Suppressor macrophage treated with lipopolysaccharide for 1 hour (primary cell): Measurements from ENCODE around the gene SCN7A.
"Not testable (repeated sequence)": the region's sequence is repeated elsewhere in the genome, so short reads cannot be mapped to it uniquely, and the experiment has no call there.

Experiments used
- DNase-seq, 3 donors: peaks; one replicate each; pipeline ENCODE4 v3.0.0-alpha.2; 2020 to 2022

The SCN7A gene

GRCh38 chr2:166494140-166494624 is at the start of gene SCN7A:
TSS of gene SCN7A (minus strand) at chr2:166494249. CDS start at chr2:166477696, 16,553 bp downstream.
- peak; percentile 23 to 51 (median 34) for DNase-seq

DNA sequence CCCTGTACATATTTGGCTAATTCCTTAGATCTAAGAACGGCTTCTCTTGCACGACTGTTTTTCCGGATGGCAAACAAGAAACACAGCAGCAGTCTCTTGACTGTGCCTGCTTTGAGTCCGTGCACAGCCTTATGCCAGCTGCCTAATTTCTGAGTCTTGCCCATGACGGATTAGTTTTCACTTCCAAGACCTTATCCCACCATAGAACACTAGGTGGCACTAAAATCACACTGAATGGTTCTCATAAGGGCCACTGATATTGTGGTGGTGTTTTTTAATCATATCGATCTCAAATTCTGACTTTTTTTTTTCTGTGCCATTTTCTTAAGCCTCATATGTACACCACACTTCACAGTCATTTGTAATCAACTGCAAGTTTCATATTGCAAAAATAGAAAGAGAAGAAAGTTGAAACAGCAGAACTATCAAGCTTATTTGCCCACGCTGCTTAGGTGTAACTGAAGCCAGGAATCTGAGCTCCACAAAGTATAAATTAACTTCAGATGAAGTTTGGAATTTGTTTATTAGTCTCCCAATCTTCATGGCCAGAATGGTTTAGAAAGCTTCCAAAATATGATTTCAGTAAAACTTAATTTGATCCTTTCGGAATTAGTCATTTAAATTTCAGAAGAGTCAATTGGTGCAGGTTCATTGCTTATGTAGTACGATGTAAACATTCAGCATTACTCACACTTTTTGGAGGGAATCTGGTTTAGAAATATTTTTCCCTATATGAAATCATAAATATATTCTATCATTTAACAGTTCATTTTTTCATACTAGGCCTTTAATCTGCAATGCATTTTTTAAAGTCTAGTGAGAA is 45.5 kb upstream of the SCN7A start:
- peak; percentile 64 to 78 (median 70) for DNase-seq

- no peak for DNase-seq
Measured at GRCh38 chr2:166536111-166536510, 42.1 kb upstream of the SCN7A start.

GRCh38 chr2:166521155-166521554 is 27.1 kb upstream of the SCN7A start:
- DNase-seq: no peak

DNA sequence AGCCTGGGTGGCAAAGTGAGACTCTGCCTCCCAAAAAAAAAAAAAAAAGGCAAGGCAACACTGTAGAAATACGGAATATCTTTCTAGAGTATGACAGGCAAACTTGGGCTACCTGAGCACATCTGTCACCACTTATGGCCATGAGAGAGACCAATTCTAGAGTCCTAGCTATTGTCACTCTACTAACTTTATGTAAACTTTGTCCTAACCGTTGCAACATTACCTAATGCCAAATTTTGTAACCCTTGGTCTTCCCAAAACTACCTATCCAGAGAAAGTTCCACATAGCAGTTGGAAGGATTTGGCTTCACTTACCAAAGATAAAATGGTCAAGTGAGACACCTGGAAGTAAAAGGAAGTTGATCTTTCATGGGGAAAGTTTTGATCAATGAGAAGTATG is 26.6 kb upstream of the SCN7A start:
- no peak for DNase-seq

GRCh38 chr2:166519391-166519962 is 25.4 kb upstream of the SCN7A start:
- no peak for DNase-seq

DNA sequence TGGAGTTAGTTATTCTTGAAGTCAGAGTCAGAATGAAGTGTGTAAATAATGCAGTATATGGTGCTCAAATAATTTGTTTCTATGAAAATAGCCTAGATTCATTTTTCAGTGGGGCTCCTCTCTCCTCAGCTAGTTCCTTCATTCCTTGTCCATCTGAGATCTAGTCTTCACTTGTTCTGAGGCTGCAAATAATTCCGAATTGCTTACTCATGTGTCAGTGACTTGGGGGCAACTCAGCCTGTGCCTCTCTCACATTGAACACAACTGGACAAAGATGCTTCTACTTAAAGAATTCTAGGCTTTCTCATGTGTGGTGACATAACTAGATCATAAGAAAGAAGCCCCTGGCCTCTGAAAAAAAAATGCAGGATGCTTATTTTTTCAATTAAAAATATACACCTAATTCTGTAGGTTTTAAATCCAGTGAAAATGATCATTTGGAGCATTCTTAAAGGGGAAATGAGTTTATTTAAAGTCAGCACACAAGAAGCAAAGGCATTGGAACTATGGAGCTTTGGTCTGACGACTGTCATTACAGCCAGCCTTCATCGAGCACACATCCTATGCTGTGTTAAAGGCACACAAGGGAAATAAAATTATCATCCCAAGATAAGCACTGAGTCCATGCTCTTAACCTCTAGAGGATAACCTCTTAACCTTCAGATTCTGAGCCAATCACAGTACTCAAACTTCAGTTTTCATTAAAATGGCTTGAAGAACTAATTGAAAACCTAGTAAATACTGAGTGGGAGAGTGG is 24.8 kb upstream of the SCN7A start:
- DNase-seq: no peak

DNA sequence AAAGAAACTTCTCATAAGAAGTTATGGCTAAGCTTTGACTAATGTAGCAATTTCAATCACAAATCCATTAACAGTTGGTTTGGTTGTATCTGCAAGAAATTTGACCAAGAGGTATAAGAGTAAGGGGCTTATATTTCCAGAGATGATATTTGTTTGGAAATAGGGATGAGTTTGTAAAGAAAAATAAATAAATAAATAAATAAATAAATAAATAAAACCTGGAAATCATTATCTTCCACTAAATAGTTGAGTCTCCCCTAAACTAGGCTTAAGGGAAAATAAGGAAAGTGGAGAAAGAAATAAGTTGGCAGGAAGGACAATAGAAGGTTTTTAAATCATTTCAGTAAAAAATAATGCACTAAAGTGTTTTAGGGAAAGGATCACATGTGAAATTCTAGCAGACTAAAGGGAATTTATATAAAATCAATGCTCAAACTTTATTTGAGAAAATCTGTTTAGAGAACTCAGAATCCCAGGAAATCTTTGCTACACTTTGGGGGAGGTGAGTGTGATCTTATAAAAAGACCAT is 23.5 kb upstream of the SCN7A start:
- DNase-seq: no peak

DNA sequence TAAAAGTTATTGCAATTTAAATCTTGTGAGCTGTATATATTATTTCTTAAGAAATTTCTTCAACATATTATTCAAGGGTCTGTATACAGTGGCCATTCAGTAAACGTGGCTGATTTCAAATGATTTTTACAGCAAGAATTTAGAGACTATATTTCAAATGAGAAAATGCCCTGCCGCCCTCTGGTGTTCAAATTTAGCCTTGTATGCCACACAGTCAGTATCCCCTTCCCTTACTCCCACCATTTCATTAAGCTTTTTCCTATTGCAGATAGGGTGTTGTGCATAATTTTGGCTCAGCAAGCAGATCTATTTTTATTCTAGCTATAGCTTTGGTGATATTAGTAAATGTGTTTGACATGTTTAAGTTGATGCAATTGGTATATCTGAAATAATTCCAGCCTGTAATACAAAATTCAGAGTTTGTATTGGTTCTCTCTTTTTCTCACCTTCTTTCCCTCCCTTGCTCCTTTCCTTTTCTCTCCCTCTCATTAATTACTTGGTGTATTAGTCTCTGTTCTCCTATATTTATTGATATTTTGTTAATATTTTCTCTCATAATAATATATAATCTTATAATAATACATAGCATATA is 22.8 kb upstream of the SCN7A start:
- DNase-seq: peak; percentile 39 to 48 (median 48)

DNA sequence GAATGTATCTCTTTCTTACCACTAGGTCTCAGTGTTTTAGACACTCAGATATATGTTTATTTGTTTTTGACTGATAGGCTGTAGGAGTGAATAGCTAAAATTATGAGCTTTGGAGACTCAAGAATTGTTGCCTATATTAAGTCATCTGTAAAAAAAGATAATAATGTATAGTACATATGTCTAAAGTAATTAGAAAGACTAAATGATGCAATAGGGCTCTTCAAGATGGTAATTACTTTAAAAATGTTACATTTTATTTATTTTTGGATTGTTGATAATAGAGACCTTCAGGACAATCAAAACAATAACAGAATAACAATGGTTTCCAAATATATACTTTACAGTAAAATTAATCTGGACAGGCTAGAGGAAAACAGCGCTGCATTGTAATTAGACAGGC is 19.9 kb upstream of the SCN7A start:
- no peak for DNase-seq

DNA sequence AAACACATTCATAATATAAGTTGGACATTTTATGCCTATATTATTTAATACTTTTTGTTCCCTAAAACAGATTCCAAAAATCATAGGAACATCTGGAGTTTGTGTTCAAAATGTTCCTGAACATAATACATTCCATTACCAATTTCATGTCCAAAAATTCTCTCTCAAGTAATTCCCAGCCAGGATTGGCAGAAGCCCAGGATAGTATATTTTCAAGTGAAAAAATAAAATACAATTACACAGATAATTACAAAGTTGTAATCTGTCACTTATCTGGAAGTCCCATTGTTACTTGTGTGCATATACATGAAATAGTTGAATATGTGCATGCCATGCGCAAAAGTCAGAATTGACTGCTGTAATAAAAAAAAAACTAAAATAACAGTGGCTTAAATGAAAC is 5.2 kb upstream of the SCN7A start:
- no peak for DNase-seq

DNA sequence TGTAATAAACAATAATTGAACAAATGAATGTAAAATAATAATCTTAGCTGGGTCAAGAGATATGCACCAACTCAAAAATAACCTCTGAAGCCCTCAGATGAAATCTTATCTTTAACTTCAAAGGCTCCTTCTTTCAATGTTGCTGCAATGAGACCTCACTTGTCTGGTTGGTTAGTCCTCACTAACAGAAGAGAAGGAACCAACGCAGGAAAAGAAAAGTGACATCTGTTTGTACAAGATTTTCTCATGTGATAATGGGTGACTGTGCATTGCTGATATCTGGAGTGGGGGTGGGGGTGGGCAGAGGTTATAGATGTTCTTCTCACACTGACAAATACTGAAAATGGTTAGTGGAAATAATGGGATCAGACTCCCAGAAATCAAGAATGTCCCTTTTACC is 2.6 kb downstream of the SCN7A start:
- no peak for DNase-seq

GRCh38 chr2:166487171-166487570 is 6.9 kb downstream of the SCN7A start:
- DNase-seq: no peak

- DNase-seq: no peak
Measured at GRCh38 chr2:166485558-166486178, 8.4 kb downstream of the SCN7A start.

DNA sequence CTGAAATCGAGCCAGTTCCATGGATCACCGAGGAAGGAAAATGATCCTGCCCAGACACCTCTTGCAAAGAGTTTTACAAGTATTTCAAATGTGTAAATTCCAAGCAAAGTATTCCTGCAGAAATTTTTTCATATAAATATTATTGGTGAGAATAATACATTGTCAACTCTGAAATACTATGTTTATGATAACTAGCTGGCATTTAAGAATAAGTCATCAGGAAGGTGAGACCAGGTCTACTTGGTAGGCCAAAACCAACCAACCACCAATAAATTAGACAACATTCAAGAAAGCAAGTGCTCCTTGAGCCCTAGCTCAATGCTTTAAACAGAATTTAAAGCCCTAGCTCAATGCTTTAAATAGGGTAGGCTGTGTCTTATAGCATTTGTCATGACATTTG is 21.7 kb downstream of the SCN7A start:
- DNase-seq: no peak

GRCh38 chr2:166468124-166469024 is 25.7 kb downstream of the SCN7A start:
- peak; percentile 41 to 80 (median 78) for DNase-seq

GRCh38 chr2:166464187-166464586 is 29.9 kb downstream of the SCN7A start:
- peak; percentile 34 to 68 (median 51) for DNase-seq

DNA sequence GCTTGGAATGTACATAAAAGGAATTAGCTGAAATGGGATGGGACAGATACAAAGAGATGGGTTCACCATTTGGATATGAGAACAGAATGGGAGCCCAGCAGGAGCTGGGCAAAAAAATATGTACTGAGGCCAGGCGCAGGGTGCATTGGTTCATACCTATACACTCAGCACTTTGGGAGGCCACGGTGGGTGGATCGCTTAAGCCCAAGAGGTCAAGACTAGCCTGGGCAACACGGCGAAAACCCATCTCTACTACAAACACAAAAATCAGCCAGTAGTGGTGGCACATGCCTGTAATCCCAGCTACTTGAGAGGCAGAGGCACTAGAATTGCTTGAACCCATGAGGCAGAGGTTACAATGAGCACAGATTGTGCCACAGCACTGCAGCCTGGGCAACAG is 30.4 kb downstream of the SCN7A start:
- no peak for DNase-seq

GRCh38 chr2:166458674-166459073 is 35.4 kb downstream of the SCN7A start:
- no peak for DNase-seq

DNA sequence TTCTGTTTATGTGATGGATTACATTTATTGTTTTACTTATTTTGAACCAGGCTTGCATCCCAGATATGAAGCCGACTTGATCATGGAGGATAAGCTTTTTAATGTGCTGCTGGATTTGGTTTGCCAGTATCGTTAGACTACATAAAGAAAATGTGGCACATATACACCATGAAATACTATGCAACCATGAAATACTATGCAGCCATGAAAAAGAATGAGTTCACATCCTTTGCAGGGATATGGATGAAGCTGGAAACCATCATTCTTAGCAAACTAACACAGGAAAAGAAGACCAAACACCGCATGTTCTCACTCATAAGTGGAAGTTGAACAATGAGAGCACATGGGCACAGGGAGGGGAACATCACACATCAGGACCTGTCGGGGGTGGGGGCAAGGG is 38.2 kb downstream of the SCN7A start:
- not testable (repeated sequence) for DNase-seq

DNA sequence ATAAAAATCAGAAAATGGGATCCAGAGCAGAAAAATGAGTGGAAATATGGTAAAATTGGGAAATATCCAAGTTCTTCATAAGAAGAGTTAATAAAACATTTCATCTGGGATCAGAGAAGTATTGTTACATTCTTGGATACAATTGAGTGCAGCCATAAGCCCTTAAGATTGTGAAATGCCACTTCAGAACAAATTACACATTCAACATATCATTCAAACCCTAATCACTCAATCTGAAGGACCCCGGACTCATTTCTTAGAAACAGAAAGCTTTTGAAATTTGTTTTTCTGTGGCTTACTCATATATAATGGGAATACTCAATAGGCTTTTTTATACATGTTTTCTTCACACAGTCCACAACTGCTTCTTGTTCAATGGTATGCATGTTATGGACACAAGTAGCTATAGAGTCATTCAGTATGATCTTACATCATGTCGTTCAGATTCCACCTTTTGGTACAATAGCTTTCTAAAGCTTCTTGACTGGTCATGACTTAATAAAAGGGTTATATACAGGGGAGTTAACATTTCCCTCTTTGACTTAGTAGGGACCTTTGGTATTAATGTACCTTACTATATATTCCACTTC is 39.9 kb downstream of the SCN7A start:
- DNase-seq: no peak
